ENCODE measurements around the gene FAM76B.

FAM76B gene

DNA sequence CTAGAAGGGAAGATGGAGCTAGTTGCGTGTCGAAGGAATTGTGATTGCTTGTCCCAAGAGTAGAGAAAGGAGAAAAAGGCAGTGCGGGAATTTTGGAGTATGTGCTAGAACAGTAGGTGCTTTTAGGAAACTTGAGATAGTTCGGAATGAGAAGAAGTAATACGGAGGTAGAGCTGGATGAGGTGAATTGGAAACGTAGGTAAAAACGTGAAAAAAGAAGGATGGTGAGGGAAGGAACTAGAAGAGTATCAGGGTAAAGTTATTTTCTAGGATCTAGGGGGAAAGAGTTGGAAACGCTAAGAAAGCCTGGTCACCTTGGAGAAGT is 2.1 kb upstream of the FAM76B start:
- DNase-seq = no peak

DNA sequence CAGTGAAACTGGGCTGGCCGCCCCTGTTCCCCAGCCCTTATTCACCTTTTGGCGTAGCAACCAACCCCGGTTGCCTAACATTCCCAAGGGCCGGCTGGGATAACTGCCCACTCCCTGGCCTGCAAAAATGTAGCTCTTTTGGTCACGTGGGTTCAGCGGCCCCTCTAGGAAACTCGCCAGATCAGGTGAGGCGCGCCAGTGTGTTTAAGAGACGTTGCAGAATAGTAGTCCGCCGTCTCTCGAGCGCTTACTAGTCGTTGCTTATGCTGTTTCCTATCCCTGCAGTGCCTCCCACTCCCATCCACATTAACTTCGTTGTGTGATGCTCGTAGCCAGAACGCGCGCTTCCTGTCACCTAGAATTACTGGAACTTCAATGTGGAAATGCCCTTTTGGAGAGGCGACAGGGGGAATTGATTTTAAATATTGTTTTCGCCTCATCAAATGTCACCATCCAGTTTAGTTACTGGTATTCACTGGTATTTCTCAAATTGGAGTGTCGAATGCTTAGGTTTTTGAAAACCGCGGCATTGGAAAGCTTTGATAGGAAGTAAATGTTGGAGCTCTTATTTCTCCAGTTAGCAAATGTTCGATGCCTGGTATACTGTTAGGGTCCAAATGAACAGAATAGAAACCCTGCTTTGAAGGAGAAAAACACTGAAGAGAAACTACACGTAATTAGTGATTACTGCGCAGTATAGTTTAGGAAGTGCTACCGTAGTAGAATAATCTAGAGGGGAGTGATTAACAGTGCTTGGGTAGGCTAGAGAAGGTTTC is 1.5 kb upstream of the FAM76B start:
- peak; percentile 83 for DNase-seq

DNA sequence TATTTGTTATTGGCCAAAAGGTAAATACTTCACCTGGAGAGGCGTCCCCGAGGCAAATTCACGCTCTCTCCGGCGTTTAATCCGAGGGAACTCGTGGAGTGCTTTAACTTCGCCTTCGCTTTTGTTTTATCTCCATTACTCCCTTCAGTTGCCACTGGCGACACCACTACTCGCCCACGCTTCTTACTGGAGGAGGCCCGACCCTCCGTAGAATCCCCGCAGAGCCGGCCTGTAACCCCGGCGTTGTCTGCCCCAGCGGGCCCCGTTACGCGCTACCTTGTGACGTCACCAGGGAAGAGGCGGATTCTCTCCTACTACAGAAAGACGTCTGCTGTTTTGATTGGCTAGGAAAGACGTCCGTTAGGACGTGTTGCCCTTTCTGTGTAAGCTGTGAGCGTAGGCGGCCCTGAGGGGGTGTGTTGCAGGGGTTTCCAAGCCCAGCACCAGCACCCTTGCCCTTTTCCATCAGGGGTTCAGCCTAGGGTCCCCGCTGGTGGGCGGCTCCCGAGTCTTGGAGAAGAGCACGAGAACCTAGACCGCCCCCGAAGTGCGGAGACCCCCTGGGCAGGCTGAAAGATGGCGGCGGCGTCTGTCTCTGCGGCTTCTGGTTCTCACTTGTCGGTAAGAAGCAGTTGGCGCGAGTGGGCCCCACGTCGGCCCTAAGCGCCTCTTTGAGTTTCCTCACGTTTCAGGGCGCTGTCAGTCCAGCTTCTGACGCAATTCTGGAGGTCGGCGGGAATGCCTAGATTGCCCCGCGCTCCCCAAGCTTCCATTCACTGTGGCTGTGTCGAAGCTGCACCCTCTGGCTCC is 746 bp upstream of the FAM76B start, which contains the start of gene CEP57:
Gene CEP57, plus strand, starts transcription at position 376 of the 810 bp plus-strand sequence. Its CDS starts 201 bp downstream, at position 577.
- peak; percentile 99 for DNase-seq

DNA sequence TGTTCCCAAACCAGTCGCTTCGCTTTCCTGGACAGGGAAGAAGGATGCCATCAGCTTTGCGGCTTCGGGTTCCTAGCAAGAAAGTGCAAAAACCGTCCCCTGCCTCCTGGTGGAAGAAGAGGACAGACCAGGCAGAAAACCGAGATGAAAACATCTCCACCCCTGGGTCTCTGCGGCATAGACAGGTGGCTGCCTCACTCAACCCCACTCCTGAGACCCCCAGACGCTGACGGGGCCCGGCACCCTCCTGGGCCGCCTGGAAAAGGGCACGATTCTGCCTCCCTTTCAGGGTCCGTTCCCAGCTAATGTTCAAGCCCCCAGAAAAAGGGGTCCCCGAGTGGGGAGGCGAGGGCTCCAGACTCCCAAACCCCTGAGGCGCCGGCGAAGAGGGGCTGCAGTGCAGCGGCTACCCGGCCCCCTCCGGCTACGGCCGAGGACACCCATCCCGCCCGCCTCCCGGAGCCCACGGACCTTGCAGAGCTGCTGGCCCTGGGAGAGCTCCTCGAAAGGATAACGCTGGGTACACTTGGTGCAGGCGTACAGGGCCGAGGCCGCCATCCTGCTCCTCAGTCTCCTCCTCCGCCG is 569 bp downstream of the FAM76B start:
- DNase-seq = peak; percentile 35

DNA sequence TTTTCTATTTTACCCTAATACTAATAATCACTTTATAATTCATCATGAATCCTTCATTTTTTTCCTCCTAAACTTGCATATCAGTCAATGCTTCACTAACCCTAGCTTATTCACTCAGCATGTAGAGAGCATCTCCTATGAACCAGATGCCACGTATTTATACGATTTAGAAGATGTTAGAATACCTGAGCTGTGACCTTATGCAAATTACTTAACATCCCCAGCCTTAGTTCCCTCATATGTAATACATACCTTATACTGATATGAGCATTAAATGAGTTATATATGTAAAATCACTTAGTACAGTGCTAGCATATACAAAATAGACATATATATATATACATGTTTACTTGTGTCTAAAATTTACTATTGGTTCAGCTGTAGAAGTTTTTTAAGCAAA is 9.0 kb downstream of the FAM76B start:
- DNase-seq = no peak

DNA sequence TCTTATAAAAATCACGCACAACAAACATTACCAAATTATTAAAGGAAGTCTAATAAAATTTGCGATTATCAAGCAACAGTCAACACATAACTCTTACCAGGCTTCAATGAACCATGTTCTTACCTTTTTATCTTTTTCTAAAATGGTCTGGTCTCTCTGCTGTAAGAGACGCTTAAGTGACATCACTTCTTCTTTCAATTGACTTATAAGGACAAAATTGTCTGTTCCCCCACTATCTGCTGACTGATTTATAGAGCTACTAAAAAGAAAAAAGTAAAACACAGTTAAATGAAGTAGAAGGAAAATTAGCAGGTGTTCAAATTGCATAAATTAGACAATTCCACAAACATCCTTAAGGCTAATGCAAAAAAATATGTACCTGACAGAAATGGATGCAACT is 10.9 kb downstream of the FAM76B start:
- DNase-seq = no peak

DNA sequence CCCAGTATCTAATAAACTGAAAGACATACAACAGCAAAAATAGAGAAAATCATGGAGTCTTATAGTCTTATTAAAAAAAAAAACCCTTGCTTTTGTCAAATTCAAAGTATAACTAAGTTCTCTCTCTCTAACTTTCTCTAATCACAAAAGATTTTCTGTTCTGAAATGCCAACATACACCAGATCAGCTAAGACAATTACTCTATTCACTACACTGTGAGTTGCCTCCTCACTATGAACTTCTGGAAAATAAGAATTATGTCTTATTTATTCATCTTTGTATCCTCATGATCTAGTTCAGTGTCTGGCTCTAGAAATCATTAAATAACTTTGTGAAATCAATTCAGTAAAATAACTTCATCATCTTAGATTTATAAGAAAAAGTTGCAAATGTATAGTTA is 12.7 kb downstream of the FAM76B start:
- no peak for DNase-seq

DNA sequence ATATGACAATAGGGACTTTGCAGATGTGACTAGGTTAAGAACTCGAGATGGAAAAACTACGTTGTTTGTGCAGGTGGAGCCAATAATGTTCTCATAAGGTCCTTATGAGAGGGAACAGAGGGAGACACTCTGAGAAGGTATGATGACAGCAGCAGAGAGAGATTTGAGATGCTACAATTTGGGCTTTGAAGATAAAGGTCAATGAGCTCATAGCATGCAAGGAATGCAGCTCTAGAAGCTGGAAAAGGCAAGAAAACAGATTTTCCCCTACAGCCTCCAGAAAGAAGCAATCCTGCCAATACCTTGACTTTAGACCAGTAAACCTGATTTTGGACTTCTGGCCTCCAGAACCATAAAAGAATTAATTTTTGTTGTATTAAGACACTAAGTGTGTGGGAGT is 21.1 kb downstream of the FAM76B start:
- DNase-seq = no peak

DNA sequence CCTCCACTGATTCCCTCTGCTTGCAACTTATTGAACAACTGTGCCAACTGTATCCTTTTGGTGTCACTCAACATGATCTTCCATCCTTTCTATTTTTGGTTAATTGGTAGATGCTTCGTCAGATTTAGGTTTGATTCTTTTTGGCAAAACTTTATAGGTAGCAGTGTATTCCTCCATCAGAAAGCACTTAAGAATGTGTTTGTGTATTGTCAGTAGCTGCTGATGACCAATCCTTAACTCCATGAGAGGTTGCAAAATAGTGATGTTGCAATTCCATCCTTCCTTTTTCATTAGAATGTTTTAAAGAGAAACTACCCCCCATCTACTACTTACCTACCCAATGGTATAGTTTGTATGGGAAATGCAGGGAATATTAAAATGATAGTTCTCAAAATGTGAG is 22.1 kb downstream of the FAM76B start:
- no peak for DNase-seq

DNA sequence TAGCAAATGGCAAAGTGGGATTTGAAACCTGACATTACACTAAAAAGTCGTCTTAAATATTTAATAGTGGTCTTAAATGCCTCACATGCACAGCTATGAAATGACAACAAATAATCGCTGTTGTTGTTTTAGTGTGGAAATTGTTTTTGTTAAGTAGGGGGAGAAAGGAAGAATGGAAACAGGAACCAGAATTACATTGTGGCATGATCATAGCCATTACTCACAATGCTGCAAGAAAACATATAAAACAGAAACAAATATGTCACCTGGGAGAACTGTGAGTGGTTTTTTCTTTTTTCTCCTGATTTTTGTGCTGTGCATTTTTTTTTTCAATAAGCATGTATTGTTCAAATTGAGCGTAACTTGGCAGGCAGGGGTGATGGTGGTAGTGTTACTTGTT is 22.9 kb downstream of the FAM76B start:
- no peak for DNase-seq

DNA sequence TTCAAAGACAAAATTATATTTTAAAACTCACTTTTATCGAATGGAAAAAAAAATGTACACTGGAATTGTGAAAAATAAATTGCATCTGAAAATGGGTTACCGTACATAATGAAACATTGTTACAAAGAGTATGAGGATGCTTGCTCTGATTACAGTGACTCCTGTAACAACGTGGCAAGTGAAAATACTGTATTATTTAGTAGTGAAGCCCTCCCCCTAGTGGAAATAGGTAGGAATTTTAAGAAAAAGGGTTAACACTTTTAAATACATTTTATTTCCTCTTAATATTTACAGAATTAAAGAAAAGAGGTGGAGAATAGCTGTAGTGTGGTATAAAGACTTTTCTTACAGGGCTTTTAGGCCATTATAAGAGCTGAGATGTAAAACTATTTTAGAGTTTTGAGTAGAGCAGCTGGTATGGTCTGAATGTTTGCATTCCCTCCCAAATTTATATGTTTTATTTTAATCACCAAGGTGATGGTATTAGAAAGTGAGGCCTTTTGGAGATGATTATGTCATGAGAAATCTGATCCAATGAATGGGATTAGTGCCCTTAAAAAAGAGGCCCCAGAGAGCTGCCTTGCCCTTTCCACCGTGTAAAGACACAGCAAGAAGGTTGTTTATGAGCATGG is 25.2 kb downstream of the FAM76B start:
- DNase-seq = peak; percentile 79

DNA sequence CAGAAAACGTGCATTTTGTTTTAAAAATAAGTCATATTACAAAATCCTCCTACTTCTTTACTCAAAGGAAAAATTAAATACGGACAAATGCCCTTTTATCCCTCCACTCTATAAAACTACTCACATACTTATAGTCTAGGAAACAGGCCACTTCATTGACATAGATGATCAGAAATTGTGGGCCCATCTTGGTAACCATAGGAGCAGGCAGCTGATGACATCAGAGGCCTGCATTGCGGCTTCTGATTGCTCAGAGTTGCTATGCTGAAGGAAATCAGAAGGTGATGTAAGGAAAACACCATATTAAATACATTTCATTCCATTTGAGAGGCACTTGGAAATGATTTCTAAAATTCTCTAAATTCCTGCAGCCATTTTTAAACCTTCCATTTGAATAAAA is 27.0 kb downstream of the FAM76B start:
- no peak for DNase-seq

DNA sequence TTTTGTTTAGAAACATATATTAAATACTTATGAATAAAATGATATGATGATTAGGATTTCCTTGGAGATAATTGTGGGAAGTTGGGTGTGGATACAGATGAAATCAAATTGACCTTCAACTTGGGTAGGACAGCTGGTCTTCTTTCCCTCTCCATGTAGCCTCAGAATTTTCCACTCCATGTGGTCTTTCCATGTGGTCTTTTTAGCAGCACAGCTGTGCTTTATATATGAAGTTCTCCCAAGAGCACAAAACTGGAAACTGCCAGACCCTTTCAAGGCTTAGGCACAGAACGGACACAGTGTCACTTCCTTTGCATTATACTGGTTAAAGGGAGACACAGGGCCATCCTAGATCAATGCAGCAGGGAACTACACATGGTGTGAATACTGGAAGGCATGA is 28.6 kb downstream of the FAM76B start:
- DNase-seq = no peak

DNA sequence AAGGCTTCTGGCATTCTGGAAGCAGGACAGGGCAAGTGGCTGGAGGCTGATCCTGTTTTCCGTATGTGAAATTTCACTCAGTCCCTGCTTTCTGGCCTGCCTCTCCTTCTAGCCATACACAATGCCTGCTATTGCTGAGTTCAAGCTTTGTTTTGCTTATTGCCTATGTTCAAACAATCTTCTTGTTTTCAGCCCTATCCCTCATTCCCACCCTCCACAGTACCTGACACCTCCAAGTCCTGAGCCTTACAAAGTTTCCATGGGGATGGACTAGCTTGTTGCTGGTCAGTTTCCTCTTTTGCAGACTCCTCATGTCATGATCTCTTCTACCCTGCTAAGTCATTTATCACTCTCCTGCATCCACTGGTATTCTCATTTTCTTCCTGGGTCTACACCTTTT is 38.1 kb downstream of the FAM76B start:
- no peak for DNase-seq

DNA sequence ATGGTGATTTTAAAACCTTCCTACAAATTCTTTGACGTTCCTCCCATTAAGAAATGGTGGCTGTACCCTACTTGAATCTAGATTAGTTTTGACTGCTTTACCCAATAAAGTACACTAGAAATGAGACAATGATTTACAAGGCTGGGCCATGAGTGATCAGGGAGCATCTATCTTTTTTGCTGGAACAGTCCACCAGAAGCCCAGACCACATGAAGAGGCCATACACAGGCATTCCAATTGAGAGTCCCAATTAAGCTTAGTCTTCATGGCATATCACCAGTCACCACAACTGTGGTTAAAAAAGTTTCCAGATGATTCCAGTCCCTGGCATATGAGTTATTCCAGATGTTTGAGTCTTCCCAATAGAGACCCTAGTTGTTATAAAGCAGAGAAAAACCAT is 39.5 kb downstream of the FAM76B start:
- no peak for DNase-seq

DNA sequence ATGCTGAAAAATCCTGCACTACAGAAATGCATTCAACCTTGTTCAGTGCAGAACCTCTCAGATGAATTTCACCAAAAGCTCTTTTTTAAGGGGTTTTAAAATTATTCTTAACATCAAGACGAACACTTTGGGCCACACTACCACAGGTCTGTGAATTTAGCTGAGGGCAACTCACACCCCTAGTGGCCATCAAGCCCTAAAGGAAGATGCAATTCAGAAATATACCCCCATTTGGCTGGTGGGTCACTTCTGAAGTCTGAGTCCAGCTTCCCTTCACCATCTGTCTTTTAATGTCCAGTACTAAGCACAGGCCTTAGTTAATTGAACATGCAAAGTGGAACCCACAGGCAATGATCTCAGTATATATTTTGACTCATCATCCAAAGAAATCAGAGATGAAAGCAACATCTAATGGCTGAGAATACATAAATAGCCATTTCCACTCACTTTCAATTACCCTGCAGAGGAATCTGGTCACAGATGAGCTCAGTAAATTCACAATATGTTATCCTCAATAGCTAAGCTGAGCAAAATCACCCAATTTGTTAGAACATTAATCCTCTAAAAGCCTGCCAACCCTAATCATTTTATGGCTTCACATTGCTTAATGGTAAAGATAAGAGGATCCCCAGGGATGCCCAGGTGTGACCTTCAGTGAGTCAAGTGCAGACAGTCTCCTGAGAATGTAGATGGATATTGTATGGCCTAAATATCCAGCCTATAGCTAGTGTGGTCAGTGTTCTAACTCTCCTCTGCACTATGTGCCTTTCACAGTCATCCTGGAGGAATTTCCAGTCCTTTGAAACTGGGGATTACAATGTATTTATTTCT is 50.3 kb downstream of the FAM76B start:
- DNase-seq = no peak

DNA sequence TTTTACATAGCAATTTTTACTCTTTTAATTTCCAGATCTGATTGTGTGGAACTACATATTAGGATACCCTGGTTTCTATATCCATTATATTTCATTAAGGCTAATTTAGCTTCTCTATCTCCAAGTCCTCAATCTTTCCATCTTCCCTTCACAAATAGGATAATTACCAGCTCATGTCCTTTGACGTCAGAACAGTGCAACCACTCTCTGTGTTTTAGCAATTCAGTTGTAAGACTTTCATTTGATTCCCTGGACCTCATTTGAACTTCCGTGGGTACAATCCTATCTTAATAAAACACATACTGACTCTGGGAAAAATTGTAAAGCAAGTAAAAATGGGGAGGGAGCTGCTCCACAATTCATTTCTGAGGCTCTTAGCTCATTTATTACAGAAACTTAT is 52.8 kb downstream of the FAM76B start:
- no peak for DNase-seq

DNA sequence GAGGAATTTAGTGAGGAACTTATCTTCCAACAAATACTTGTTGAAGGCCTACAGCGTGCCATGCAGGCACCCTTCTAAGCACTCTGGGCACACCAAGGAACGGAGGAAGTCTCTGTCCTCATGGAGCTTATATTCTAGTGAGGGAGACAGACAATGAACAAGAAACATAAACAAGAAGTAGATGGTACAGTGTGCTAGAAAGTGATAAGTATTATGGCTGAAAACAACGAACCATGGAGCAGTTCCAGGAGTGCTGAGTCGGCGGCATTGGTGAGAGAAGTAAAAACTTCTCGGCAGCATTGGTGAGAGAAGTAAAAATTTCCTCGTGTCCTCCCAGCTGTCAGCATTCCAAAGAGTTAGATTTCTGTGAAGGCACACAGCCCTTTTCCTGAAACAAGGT is 53.2 kb downstream of the FAM76B start:
- no peak for DNase-seq

DNA sequence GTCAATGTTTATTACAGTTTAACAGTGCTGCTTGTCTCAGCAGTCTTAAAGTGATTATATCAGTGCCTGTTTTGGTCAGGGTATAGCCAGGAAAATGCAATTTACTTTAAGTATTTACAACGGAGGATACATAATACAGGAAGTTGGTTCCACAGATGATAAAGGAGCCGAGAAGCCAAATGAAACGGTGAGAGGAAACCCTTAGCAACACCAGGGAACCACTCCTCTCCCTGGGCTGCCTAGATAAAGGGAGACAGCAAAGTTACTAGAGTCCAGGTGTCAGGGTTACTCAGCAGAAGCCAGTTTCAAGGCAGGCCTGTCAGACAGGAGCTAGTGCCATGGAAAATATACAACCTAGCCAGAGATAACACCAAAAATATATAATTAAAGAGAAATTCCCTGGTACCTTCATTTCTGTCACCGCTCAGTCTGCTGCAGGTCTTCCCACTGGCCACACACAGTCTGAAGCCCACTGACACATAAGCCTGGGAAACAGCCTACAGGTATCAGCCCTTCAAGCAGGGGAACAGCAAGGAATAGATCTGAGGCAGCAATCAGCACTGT is 55.5 kb downstream of the FAM76B start:
- DNase-seq = no peak

DNA sequence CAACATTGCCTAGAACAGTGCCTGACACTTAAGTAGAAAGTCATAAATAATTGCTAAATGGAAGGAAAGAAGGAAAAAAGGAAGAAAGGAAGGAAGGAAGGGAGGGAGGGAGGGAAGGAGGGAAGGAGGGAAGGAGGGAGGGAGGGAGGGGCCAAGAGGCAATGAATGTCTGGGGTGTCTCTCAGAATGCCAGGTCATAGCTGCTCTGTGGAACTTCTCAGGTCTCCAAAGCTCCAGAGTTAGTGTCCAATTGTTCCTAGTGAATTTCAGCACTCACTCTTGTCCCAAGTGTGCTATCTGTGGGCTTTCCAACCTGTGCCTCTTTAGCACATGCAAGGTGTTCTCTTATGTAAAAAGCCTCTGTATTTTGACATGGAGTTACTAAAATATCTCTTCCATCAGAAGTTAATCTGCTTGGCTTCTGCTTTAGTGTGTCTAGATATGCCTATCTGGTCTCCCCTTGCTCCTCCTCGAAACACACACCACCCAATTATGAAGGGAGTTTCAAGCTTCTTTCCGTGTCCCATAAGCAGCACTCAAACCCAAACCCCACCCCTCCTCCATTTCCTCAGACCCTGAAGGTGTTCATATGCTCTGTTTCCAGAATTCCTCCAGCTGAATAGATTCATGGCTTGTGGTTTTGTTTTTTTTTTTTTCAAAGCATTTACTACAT is 56.5 kb downstream of the FAM76B start:
- no peak for DNase-seq

DNA sequence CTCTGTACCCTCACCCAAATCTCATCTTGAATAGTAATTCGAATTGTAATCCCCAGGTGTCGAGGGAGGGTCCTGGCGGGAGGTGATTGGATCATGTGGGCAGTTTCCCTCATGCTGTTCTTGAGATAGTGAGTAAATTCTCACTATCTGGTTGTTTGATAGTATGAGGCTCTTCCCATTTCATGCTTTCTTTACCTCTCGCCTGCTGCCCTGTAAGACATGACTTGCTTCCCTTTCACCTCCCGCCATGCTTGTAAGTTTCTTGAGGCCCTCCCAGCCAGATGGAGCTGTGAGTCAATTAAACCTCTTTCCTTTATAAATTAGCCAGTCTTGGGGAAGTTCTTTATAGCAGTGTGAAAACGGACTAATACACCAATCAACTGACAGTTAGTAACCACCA is 60.1 kb downstream of the FAM76B start:
- DNase-seq = no peak

DNA sequence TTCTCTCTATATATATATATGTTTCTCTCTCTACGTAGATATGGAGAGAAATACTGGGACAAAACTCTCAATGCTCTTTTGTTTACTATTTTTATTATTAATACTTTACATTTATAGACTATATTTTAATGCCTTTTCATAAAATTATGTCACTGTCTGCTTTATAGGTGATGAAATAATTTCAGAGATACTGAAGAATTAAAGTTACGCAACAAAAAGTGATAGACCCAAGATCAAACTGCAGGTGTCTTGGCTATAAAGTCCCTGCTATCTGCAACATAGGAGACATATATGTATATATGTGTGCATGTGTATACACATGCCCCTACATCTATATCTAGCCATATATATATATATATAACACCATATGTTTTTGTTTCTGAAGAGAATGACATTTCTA is 60.8 kb downstream of the FAM76B start:
- no peak for DNase-seq

Measured in NCI-H526 treated with DMSO at 0.1 percent for 48 hours (cell line).